ENCODE results near the gene EDN3.

GRCh38 chr20:59374261-59374660 lies 73.8 kb downstream of the EDN3 start:
- no peak for TF ChIP-seq CTCF (IDR thresholded peaks at IDR 0.05; ENCODE audit: low read depth, low read length)
- TF ChIP-seq MYC (IDR thresholded peaks at IDR 0.05; ENCODE audit: low read depth, low read length), result no peak

All from NB4 (cell line).